HCT116 (cell line): Measurements from ENCODE around the gene CENPM. TPM values are rescaled to one million over a fixed set of nuclear protein-coding genes. Genes with fewer than 3 reads are reported as not detected.

Experiments used
- ATAC-seq: fragments of 200-7000 bp; cut with Tn5 transposase; 2 replicates; pipeline ENCODE4 v1.9.1; 2020; ENCODE audit warnings: mild to moderate bottlenecking, moderate library complexity
- BruUV-seq: library from RNA; stranded (reverse); fragments of 400-500 nt; replicated peaks from 2 replicates; lab custom pipeline; 2021; lab: Mats Ljungman, UMichigan
- CTCF ChIA-PET: fragments of 300-600 bp; sonication (Branson Sonifier 250); formaldehyde crosslinking; loops from one replicate; lab custom pipeline; 2021; ENCODE audit warnings: antibody characterized with exemption; lab: Charles Lee
- POLR2A ChIA-PET: fragments of 300-600, 350-600 bp; sonication (Branson Sonifier 250); formaldehyde crosslinking; loops from one replicate; lab custom pipeline; 2021; ENCODE audit warnings: antibody characterized with exemption; lab: Charles Lee
- RAD21 ChIA-PET, 2 experiments: fragments of 300-600 bp; sonication (Branson Sonifier 250); formaldehyde crosslinking; loops; one replicate each; lab custom pipeline; 2023; ENCODE audit warnings: low total read pairs in 2 of 2; ENCODE audit not compliant: uncharacterized antibody in 2 of 2, unreplicated experiment in 2 of 2, low non-redundant PET in 1 of 2; lab: Charles Lee
- DNase-seq: peaks from one replicate; pipeline ENCODE4 v3.0.0-alpha.2; 2010; ENCODE audit warnings: low read depth, low spot score
- H2AFZ ChIP-seq: fragments of 200-600 bp; shearing (Covaris generic), sonication (generic); 2 replicates; pipeline ENCODE4 v1.6.1; 2017; ENCODE audit warnings: low read depth, mixed run types, mixed read lengths, antibody characterized with exemption, low read length; ENCODE audit not compliant: poor library complexity, severe bottlenecking
- H3K27ac ChIP-seq: 2 replicates; pipeline ENCODE4 v1.5.1; 2012; ENCODE audit warnings: low read depth, low read length
- H3K27me3 ChIP-seq: fragments of 200-600 bp; sonication (generic); 2 replicates; pipeline ENCODE4 v1.6.1; 2016; ENCODE audit warnings: mixed run types, low read length, mixed read lengths; ENCODE audit not compliant: insufficient read depth
- H3K36me3 ChIP-seq, 2 experiments: fragments of 200-500 bp in 1 of 2; fragments of 200-600 bp in 1 of 2; sonication (Bioruptor generic) in 1 of 2; sonication (generic) in 1 of 2; 2 replicates each; pipeline versions ENCODE4 v1.5.1 to v1.6.1; 2014 to 2016; ENCODE audit warnings: low read length in 2 of 2, inconsistent platforms in 1 of 2, mixed read lengths in 1 of 2, mixed run types in 1 of 2; ENCODE audit not compliant: insufficient read depth in 2 of 2, control insufficient read depth in 1 of 2
- H3K4me1 ChIP-seq, 2 experiments: fragments of 200-600 bp in 1 of 2; sonication (generic) in 1 of 2; 2 replicates each; pipeline versions ENCODE4 v1.5.1 to v1.6.1; 2012 to 2017; ENCODE audit warnings: low read length in 2 of 2, inconsistent platforms in 1 of 2, mild to moderate bottlenecking in 1 of 2, mixed read lengths in 1 of 2, mixed run types in 1 of 2, moderate library complexity in 1 of 2; ENCODE audit not compliant: insufficient read depth in 2 of 2, control insufficient read depth in 1 of 2
- H3K4me2 ChIP-seq: fragments of 200-600 bp; sonication (generic); 2 replicates; pipeline ENCODE4 v1.6.1; 2017; ENCODE audit warnings: mixed run types, low read length, mixed read lengths
- H3K4me3 ChIP-seq, 2 experiments: fragments of 200-600 bp in 1 of 2; sonication (generic) in 1 of 2; replicated peaks in 1 of 2; 2 replicates each; pipeline ENCODE4 v1.5.1; 2011 to 2016; ENCODE audit warnings: low read length in 2 of 2, control low read depth in 1 of 2, low read depth in 1 of 2, mild to moderate bottlenecking in 1 of 2, mixed read lengths in 1 of 2, mixed run types in 1 of 2
- H3K79me2 ChIP-seq: fragments of 200-600 bp; sonication (generic); 2 replicates; pipeline ENCODE4 v1.6.1; 2017; ENCODE audit warnings: mild to moderate bottlenecking, mixed run types, low read length, moderate library complexity, mixed read lengths; ENCODE audit not compliant: insufficient read depth
- H3K9ac ChIP-seq: fragments of 200-600 bp; sonication (generic); 2 replicates; pipeline ENCODE4 v1.6.1; 2016; ENCODE audit warnings: low read length, mixed read lengths
- H3K9me2 ChIP-seq: fragments of 200-600 bp; sonication (generic), shearing (Covaris generic); 2 replicates; pipeline ENCODE4 v1.6.1; 2017; ENCODE audit warnings: mixed run types, mild to moderate bottlenecking, moderate library complexity; ENCODE audit not compliant: insufficient read depth
- H3K9me3 ChIP-seq, 2 experiments: fragments of 200-500 bp in 1 of 2; fragments of 200-600 bp in 1 of 2; sonication (Bioruptor generic) in 1 of 2; sonication (generic) in 1 of 2; 2 replicates each; pipeline ENCODE4 v1.6.1; 2014 to 2017; ENCODE audit warnings: low read length in 2 of 2, mixed read lengths in 2 of 2, inconsistent platforms in 1 of 2, low read depth in 1 of 2, mild to moderate bottlenecking in 1 of 2, mixed run types in 1 of 2, moderate library complexity in 1 of 2; ENCODE audit not compliant: control insufficient read depth in 1 of 2, insufficient read depth in 1 of 2
- H4K20me1 ChIP-seq: fragments of 200-600 bp; sonication (generic), shearing (Covaris generic); 2 replicates; pipeline ENCODE4 v1.6.1; 2017; ENCODE audit warnings: mixed run types, mild to moderate bottlenecking, moderate library complexity; ENCODE audit not compliant: insufficient read depth
- CEBPB ChIP-seq: IDR thresholded peaks from 2 replicates; pipeline ENCODE4 v1.6.1; 2012; ENCODE audit warnings: low read depth
- EGR1 ChIP-seq: IDR thresholded peaks from 2 replicates; pipeline ENCODE4 v1.6.1; 2012; ENCODE audit warnings: low read depth
- POLR2AphosphoS5 ChIP-seq: IDR thresholded peaks from 2 replicates; pipeline ENCODE4 v1.6.1; 2011; ENCODE audit warnings: mild to moderate bottlenecking, low read depth, low read length, moderate library complexity
- SIN3A ChIP-seq: IDR thresholded peaks from 2 replicates; pipeline ENCODE4 v1.6.1; 2012; ENCODE audit warnings: low read depth
- SP1 ChIP-seq: IDR thresholded peaks from 2 replicates; pipeline ENCODE4 v1.6.1; 2012; ENCODE audit warnings: low read depth
- YY1 ChIP-seq: IDR thresholded peaks from 2 replicates; pipeline ENCODE4 v1.6.1; 2011; ENCODE audit warnings: low read length, low read depth, moderate library complexity, mild to moderate bottlenecking; ENCODE audit not compliant: insufficient replicate concordance; ENCODE audit errors: extremely low read depth
- ZFX ChIP-seq: fragments of 450-650 bp; IDR thresholded peaks from 2 replicates; pipeline ENCODE4 v1.6.1; 2017
- intact Hi-C: fragments of 100-400 bp; cut with micrococcal nuclease; formaldehyde crosslinking; loops from 2 replicates; pipeline ENCODE4 v1.10.0; 2022
- total RNA-seq: library from RNA; stranded (reverse); gene quantifications from one replicate; pipeline ENCODE4 v1.2.1, GENCODE V29; 2021; ENCODE audit not compliant: unreplicated experiment

The CENPM gene
- total RNA-seq, 1 experiment from 2014 or later, result 44.7 TPM

- Histone ChIP-seq H3K4me2 (no peak overlapping the region), H3K9me2 (no peaks in the 10 kb centered on the region), H2AFZ (no peak overlapping the region), H3K9ac (no peak overlapping the region), H3K27me3 (no peaks in the 10 kb centered on the region), H4K20me1 (no peaks in the 10 kb centered on the region), H3K79me2 (no peaks in the 10 kb centered on the region), H3K36me3 (peaks cover 5 to 7% of the 10 kb centered on the region in 2 experiments; a peak in 2 of 4 replicates), H3K4me3 (no peak overlapping the region), H3K27ac (no peak overlapping the region), H3K4me1 (peaks cover 2 to 18% of the 10 kb centered on the region in 2 experiments; a peak in 2 of 4 replicates), H3K9me3 (no peaks in the 10 kb centered on the region)
- RAD21 ChIA-PET, result no interaction called here
- ATAC-seq (no peak), DNase-seq (no peak)
- no TSS peak for BruUV-seq
- no peak for TF ChIP-seq CEBPB
- no peak for TF ChIP-seq SIN3A
- TF ChIP-seq SP1, result no peak
- TF ChIP-seq YY1, result no peak
- no peak for TF ChIP-seq POLR2AphosphoS5
- no peak for TF ChIP-seq EGR1
- TF ChIP-seq ZFX, result no peak
- POLR2A ChIA-PET, result no interaction called here
- CTCF ChIA-PET, result no interaction called here
- intact Hi-C loops, result no loop called here
Measured at GRCh38 chr22:41909310-41910049, 37.5 kb downstream of the CENPM start.

- H3K27me3 ChIP-seq, result no peaks in the 10 kb centered on the region
- ChIA-PET POLR2A (no interaction called here), CTCF (no interaction called here)
Measured at GRCh38 chr22:41908411-41909309, 38.3 kb downstream of the CENPM start.

More at GRCh38 chr22:41908411-41909309, 38.3 kb downstream of the CENPM start:
- no TSS peak for BruUV-seq
- Histone ChIP-seq H3K79me2 (no peaks in the 10 kb centered on the region), H3K4me2 (no peak overlapping the region), H4K20me1 (no peaks in the 10 kb centered on the region), H3K9me3 (no peaks in the 10 kb centered on the region), H2AFZ (no peak overlapping the region), H3K4me3 (no peak overlapping the region), H3K4me1 (peaks cover 0 to 15% of the 10 kb centered on the region in 2 experiments; a peak in 2 of 4 replicates), H3K9ac (no peak overlapping the region), H3K9me2 (no peaks in the 10 kb centered on the region), H3K27ac (no peak overlapping the region), H3K36me3 (peaks cover 5 to 7% of the 10 kb centered on the region in 2 experiments; a peak in 2 of 4 replicates)
- intact Hi-C loops, result no loop called here
- RAD21 ChIA-PET, result no interaction called here
- TF ChIP-seq YY1 (no peak), POLR2AphosphoS5 (no peak)
- no peak for DNase-seq
- ATAC-seq, result no peak
